ENCODE data around the gene PPP1R2B. TPM values are rescaled to one million over a fixed set of nuclear protein-coding genes. Genes with fewer than 3 reads are reported as not detected.
"Not testable (repeated sequence)": the region's sequence is repeated elsewhere in the genome, so short reads cannot be mapped to it uniquely, and the experiment has no call there.

Gene PPP1R2B
- total RNA-seq, 4 donors from 2014 or later, result 0.11 to 0.15 TPM; not detected in 2

- Histone ChIP-seq H3K4me3 (no peak overlapping the region), H3K27me3 (peaks cover 0 to 7% (median 0%) of the 10 kb centered on the region in 3 donors), H3K27ac (no peak overlapping the region), H3K9me3 (no peaks in the 10 kb centered on the region), H3K36me3 (no peaks in the 10 kb centered on the region), H3K4me1 (peaks cover 0 to 2% of the 10 kb centered on the region in 2 donors)
- TF ChIP-seq POLR2A (IDR thresholded peaks at IDR 0.05), result no peak
- no peak for TF ChIP-seq CTCF (IDR thresholded peaks at IDR 0.05 in 4 of 5, conservative IDR thresholded peaks at IDR 0.05 in 1 of 5)
- intact Hi-C loops (cut with DNase I; ENCODE audit: low total_unique reads) (no loop called here), in situ Hi-C loops (cut with MboI; ENCODE audit: low sequenced_read_pairs in 4 of 4) (loop anchor here in 1 of 4 donors (25.0 kb wide), 1 partner anchor 1710 kb away; no protein-coding TSS in a partner anchor)
- DNase-seq, result no peak
- no peak for ATAC-seq
Observed at GRCh38 chr5:156846914-156847313, 3.2 kb upstream of the PPP1R2B start.

- H3K36me3 ChIP-seq; H3K4me1 ChIP-seq; H3K4me3 ChIP-seq; H3K27me3 ChIP-seq; H3K9me3 ChIP-seq; intact Hi-C loops (cut with DNase I; ENCODE audit: low total_unique reads); ATAC-seq; H3K27ac ChIP-seq; DNase-seq: not testable (repeated sequence)
- in situ Hi-C loops (cut with MboI; ENCODE audit: low sequenced_read_pairs in 4 of 4), result loop anchor here in 1 of 4 donors (25.0 kb wide), 1 partner anchor 1711 kb away; no protein-coding TSS in a partner anchor
Observed at GRCh38 chr5:156848447-156848846, 1.6 kb upstream of the PPP1R2B start.

GRCh38 chr5:156851880-156852279 is 1.8 kb downstream of the PPP1R2B start:
- Histone ChIP-seq H3K27ac (no peak overlapping the region), H3K9me3 (no peaks in the 10 kb centered on the region), H3K36me3 (no peaks in the 10 kb centered on the region), H3K4me1 (no peaks in the 10 kb centered on the region), H3K27me3 (peaks cover 0 to 9% (median 0%) of the 10 kb centered on the region in 3 donors), H3K4me3 (no peak overlapping the region)
- ATAC-seq (no peak), DNase-seq (no peak)
- no peak for TF ChIP-seq CTCF (IDR thresholded peaks at IDR 0.05 in 4 of 5, conservative IDR thresholded peaks at IDR 0.05 in 1 of 5)
- TF ChIP-seq POLR2A (IDR thresholded peaks at IDR 0.05), result no peak
- intact Hi-C loops (cut with DNase I; ENCODE audit: low total_unique reads), result no loop called here
- in situ Hi-C loops (cut with MboI; ENCODE audit: low sequenced_read_pairs in 4 of 4), result no loop called here

GRCh38 chr5:156853055-156853454 is 3.0 kb downstream of the PPP1R2B start:
- ATAC-seq; DNase-seq; H3K27ac ChIP-seq; H3K36me3 ChIP-seq; H3K4me1 ChIP-seq; H3K4me3 ChIP-seq; in situ Hi-C loops (cut with MboI; ENCODE audit: low sequenced_read_pairs in 4 of 4); H3K27me3 ChIP-seq; intact Hi-C loops (cut with DNase I; ENCODE audit: low total_unique reads); H3K9me3 ChIP-seq: not testable (repeated sequence)

- in situ Hi-C loops (cut with MboI; ENCODE audit: low sequenced_read_pairs in 4 of 4) (no loop called here), intact Hi-C loops (cut with DNase I; ENCODE audit: low total_unique reads) (no loop called here)
- no peak for DNase-seq
- H3K27me3 ChIP-seq, result no peaks in the 10 kb centered on the region
- no peak overlapping the region for H3K27ac ChIP-seq
- no peaks in the 10 kb centered on the region for H3K9me3 ChIP-seq
- TF ChIP-seq CTCF (IDR thresholded peaks at IDR 0.05 in 4 of 5, conservative IDR thresholded peaks at IDR 0.05 in 1 of 5), result no peak
- no peak for TF ChIP-seq POLR2A (IDR thresholded peaks at IDR 0.05)
- H3K4me3 ChIP-seq, result no peak overlapping the region
- H3K36me3 ChIP-seq, result no peaks in the 10 kb centered on the region
- ATAC-seq, result no peak
- H3K4me1 ChIP-seq, result no peaks in the 10 kb centered on the region
Observed at GRCh38 chr5:156865427-156865826, 15.3 kb downstream of the PPP1R2B start.

- Histone ChIP-seq H3K27me3 (no peaks in the 10 kb centered on the region), H3K9me3 (no peaks in the 10 kb centered on the region), H3K36me3 (no peaks in the 10 kb centered on the region), H3K27ac (no peak overlapping the region), H3K4me1 (no peaks in the 10 kb centered on the region), H3K4me3 (no peak overlapping the region)
- intact Hi-C loops (cut with DNase I; ENCODE audit: low total_unique reads) (no loop called here), in situ Hi-C loops (cut with MboI; ENCODE audit: low sequenced_read_pairs in 4 of 4) (no loop called here)
- no peak for ATAC-seq
- no peak for TF ChIP-seq CTCF (IDR thresholded peaks at IDR 0.05 in 4 of 5, conservative IDR thresholded peaks at IDR 0.05 in 1 of 5)
- DNase-seq, result no peak
Observed at GRCh38 chr5:156870498-156870839, 20.4 kb downstream of the PPP1R2B start.

Data from gastrocnemius medialis (tissue), 4 donors.